Head of caudate nucleus (tissue), 42 donors: ENCODE measurements around the gene NPBWR2.

Experiments
- DNase-seq, 42 donors: peaks; one replicate each; pipeline versions ENCODE4 v3.0.0 to v3.0.0-alpha.2; 2020 to 2021; ENCODE audit warnings: mixed read lengths in 7 of 42
- intact Hi-C: fragments of 100-400 bp; cut with DNase I; formaldehyde crosslinking; loops from one replicate; pipeline ENCODE4 v1.15.0; 2022

NPBWR2 gene

GRCh38 chr20:64106981-64107735, at the start of gene NPBWR2:
TSS of gene NPBWR2 (minus strand) at chr20:64107565. CDS start at chr20:64106831, 734 bp downstream.
- peak in 29 of 42 donors; percentile 6 to 68 (median 37) for DNase-seq
- intact Hi-C loops, result no loop called here

- intact Hi-C loops, result no loop called here
- DNase-seq, result no peak
Observed at GRCh38 chr20:64156136-64156885, 48.9 kb upstream of the NPBWR2 start.

GRCh38 chr20:64155258-64156135, 48.1 kb upstream of the NPBWR2 start:
- intact Hi-C loops, result no loop called here
- DNase-seq, result no peak

- intact Hi-C loops, result no loop called here
- no peak for DNase-seq
Observed at GRCh38 chr20:64154590-64155257, 47.4 kb upstream of the NPBWR2 start.

- DNase-seq, result no peak
- intact Hi-C loops, result no loop called here
Observed at GRCh38 chr20:64153861-64154589, 46.7 kb upstream of the NPBWR2 start.

GRCh38 chr20:64153410-64153809, 46.0 kb upstream of the NPBWR2 start:
- DNase-seq, result no peak
- intact Hi-C loops, result no loop called here

- intact Hi-C loops, result no loop called here
Observed at GRCh38 chr20:64152906-64153305, 45.5 kb upstream of the NPBWR2 start.

GRCh38 chr20:64151633-64152530, 44.5 kb upstream of the NPBWR2 start:
- DNase-seq, result peak in 9 of 42 donors; percentile 12 to 58 (median 42)
- intact Hi-C loops, result no loop called here

More at GRCh38 chr20:64152906-64153305, 45.5 kb upstream of the NPBWR2 start:
- peak in 1 of 42 donors; percentile 4 for DNase-seq

GRCh38 chr20:64150756-64151632, 43.6 kb upstream of the NPBWR2 start:
- DNase-seq, result peak in 11 of 42 donors; percentile 0 to 26 (median 5)
- intact Hi-C loops, result no loop called here

- intact Hi-C loops, result no loop called here
- DNase-seq, result peak in 14 of 42 donors; percentile 0 to 29 (median 6)
Observed at GRCh38 chr20:64149809-64150560, 42.6 kb upstream of the NPBWR2 start.

- intact Hi-C loops, result no loop called here
- DNase-seq, result peak in 17 of 42 donors; percentile 0 to 34 (median 10)
Observed at GRCh38 chr20:64149141-64149540, 41.8 kb upstream of the NPBWR2 start.

GRCh38 chr20:64148581-64148980, 41.2 kb upstream of the NPBWR2 start:
- peak in 12 of 42 donors; percentile 1 to 29 (median 18) for DNase-seq
- intact Hi-C loops, result no loop called here

- peak in 13 of 42 donors; percentile 6 to 43 (median 24) for DNase-seq
- intact Hi-C loops, result no loop called here
Observed at GRCh38 chr20:64146936-64147477, 39.6 kb upstream of the NPBWR2 start.

- peak in 17 of 42 donors; percentile 2 to 37 (median 9) for DNase-seq
- intact Hi-C loops, result no loop called here
Observed at GRCh38 chr20:64146301-64146935, 39.1 kb upstream of the NPBWR2 start.
